IPS-NIHi11 (cell line): ENCODE data around the gene KRTAP12-2.
"Not testable (repeated sequence)": the region's sequence is repeated elsewhere in the genome, so short reads cannot be mapped to it uniquely, and the experiment has no call there.

Source experiments
- DNase-seq: peaks from one replicate; pipeline ENCODE4 v3.0.0; 2012; ENCODE audit warnings: mixed read lengths, low spot score

Gene KRTAP12-2

DNA sequence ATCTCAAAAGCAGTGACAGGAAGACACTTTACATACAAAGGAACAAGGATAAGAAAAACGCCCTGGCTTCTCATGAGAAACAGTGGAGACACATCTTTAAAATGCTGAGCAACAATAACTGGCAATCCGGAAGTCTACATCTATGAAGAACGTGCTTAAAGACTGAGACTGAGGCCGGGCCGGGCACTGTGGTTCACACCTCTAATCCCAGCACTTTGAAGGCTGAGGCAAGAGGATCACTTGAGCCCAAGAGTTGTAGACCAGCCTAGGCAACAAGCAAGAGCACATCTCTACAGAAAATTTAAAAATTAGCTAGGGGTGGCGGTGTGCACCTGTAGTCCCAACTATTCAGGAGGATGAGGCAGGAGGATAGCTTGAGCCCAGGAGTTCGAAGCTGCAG lies 17.4 kb upstream of the KRTAP12-2 start:
- DNase-seq = no peak

- no peak for DNase-seq
These were observed 15.9 kb upstream of the KRTAP12-2 start for GRCh38 chr21:44682580-44683151.

- DNase-seq = no peak
These were observed 15.3 kb upstream of the KRTAP12-2 start, which contains the start of gene KRTAP12-1 for GRCh38 chr21:44681861-44682579. KRTAP12-1 (minus strand) TSS chr21:44682163; CDS start chr21:44682123, 40 bp downstream.

GRCh38 chr21:44681152-44681551 lies 14.4 kb upstream of the KRTAP12-2 start:
- no peak for DNase-seq

DNA sequence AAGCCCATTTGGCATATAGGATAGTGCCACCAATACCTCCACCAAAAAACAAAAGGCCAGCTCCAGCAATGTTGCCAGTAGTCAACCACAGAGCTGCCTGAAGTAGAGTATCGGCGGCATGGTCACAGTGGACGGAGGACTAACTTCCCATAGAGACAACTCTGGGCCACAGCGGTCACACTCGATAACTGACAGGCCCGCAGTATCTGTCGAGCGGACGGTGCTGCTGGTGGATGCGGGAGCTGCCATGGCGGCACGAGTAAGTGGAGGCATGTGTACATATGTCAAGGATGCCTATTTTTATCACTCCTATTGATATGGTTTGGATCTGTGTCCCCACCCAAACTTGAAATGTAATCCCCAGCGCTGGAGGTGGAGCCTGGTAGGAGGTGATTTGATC lies 11.2 kb upstream of the KRTAP12-2 start:
- DNase-seq = no peak

DNA sequence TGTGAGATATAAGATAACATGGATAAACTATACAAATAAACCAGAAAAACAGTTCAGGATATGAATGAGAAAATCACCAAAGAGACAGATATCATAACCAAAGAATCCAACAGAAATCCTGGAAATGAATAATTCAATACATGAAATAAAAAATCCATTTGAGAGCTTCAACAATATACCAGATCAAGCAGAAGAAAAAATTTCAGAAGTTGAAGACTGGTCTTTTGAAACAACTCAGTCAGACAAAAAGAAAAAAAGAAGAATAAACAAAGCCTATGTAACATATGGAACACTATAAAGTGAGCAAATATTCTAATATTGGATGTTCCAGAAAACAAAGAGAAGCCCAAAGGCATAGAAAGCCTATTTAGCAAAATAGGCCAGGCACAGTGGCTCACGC lies 5.2 kb upstream of the KRTAP12-2 start:
- DNase-seq = no peak

- DNase-seq = no peak
These were observed 4.1 kb upstream of the KRTAP12-2 start for GRCh38 chr21:44670642-44671432.

DNA sequence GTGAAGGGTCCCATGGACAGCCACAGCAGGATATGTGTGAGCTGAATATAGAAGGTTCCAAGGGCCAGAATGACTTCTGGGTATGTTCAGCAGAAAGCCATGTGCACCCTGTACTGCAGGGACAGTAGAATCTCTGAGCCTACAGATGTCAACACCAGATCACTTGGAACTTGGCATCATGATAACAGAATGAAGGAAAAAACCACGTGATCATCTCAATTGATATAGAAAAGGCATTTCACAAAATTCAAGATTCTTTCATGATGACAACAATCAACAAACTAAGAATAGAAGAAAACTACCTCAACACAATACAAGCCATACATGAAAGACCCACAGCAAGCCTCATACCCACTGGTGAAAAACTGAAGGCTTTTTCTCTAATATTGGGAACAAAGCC lies 885 bp upstream of the KRTAP12-2 start:
- no peak for DNase-seq

GRCh38 chr21:44664691-44665090 lies 2.0 kb downstream of the KRTAP12-2 start:
- DNase-seq = no peak

GRCh38 chr21:44661567-44661966 lies 5.2 kb downstream of the KRTAP12-2 start:
- DNase-seq = not testable (repeated sequence)

DNA sequence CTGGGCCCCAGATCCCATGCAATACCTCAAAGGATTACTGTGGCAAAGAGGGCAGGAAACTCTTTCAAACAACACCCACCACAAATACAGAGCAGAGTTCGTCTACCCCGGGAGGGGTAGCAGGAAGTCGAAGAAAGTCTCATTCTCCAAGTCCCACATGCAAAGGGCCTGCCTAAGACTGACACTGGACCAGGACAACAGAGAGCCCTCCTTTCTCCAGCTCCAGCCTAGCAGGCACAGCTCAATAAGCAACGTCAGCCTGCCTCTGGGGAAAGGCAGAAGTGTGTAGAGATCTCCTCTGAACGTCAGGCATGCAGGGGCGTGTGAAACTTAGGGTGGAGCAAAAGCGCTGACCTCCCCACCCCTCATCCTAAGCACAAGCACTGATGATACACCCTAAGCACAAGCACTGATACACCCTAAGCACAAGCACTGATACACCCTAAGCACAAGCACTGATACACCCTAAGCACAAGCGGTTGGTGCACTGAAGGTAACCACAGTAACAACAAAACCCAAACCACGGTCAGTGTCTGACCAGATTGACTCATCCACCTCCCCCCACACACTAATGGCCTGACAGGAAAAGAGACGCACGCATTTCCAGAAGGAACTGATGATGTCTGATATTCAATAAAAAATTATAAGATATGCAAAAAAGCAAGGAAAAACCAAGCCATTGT lies 7.7 kb downstream of the KRTAP12-2 start:
- DNase-seq = no peak

- no peak for DNase-seq
These were observed 8.2 kb downstream of the KRTAP12-2 start for GRCh38 chr21:44658541-44658910.

- no peak for DNase-seq
These were observed 8.8 kb downstream of the KRTAP12-2 start, which contains the start of gene KRTAP12-3 for GRCh38 chr21:44657635-44658540. KRTAP12-3 (plus strand) TSS chr21:44657932; CDS start chr21:44657980, 48 bp downstream.

- DNase-seq = no peak
These were observed 9.9 kb downstream of the KRTAP12-2 start for GRCh38 chr21:44656868-44657267.

DNA sequence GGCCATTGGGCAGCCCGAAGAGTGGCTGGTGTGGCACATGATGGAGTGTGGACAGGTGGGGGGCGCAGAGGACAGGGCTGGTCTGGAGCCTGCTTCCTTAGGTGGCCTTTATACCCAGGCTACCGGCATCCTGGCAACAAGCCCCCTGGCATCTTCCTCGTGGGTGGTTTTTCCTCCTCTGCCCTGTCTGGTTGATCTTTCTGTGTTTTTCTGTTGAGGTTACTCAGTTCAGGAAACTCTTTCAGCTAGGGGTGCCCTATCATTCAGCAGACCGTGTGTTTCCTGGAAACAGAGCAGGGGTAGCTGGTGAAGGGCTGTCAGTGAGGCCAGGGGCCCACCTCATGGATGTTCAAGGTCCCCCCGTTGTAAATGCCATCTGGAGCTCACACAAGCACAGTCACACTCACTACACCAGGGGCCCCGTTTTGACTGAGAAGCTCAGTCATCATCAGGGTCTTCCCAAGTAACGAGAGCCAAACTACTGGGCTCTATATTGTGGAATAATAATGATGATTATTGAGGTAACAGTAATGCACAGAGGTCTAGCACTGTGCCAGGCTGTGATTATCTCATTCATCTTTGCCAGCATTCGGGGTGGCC lies 12.1 kb downstream of the KRTAP12-2 start, which contains the start of gene KRTAP12-4:
Gene KRTAP12-4 (minus strand): TSS at position 84 of the 600 bp plus-strand sequence. CDS start 45 bp downstream, at position 39.
- no peak for DNase-seq

- DNase-seq = no peak
These were observed 12.8 kb downstream of the KRTAP12-2 start for GRCh38 chr21:44653656-44654575.

- DNase-seq = peak; percentile 38
These were observed 13.6 kb downstream of the KRTAP12-2 start for GRCh38 chr21:44653123-44653522.

DNA sequence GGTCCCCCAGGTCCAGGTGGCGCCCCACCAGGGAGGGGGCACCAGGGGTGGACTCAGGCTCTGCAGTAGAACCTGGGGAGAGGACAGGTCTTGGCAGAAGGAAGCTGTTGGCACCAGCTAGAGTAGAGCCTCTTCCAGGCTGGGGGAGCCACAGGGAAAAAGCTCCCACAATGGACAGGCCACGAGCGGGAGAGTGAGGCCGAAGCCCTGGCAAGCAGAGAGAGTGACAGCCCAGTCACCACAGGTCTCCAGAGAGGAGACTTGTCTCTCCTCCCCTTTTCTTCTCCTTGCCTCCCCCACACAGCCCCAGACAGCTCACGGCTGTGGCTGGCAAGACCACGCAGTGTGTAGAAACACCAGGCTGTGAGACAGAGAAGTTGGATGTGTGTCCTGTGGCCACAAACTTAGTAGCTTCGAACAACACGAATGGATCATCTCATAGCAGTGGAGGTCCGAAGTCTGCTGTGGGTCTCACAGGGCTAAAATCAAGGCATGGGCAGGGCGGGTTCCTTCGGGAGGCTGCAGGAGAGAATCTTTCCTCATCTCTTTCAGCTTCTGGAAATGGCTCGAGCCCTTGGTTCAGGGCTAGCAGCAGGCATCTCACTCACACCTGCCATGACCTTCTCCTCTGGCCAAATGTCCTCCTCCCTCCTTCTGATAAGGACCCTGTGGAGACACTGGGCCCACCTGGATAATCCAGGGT lies 15.6 kb downstream of the KRTAP12-2 start:
- DNase-seq = no peak
